IPS-18c (cell line): ENCODE data around the gene TRPC1.
"Not testable (repeated sequence)": the region's sequence is repeated elsewhere in the genome, so short reads cannot be mapped to it uniquely, and the experiment has no call there.

Source experiments
- H3K4me3 ChIP-seq: 2 replicates; pipeline ENCODE4 v1.7.0; 2013; ENCODE audit warnings: low read depth, mild to moderate bottlenecking, low read length, moderate library complexity; ENCODE audit not compliant: insufficient read depth
- H3K9me3 ChIP-seq: one replicate; pipeline ENCODE4 v1.6.1; 2013; ENCODE audit warnings: mild to moderate bottlenecking, low read length, moderate library complexity; ENCODE audit not compliant: control insufficient read depth, insufficient read depth

Gene TRPC1

GRCh38 chr3:142734834-142735233, 11.0 kb downstream of the TRPC1 start:
- Histone ChIP-seq H3K4me3 (no peak overlapping the region), H3K9me3 (no peaks in the 10 kb centered on the region)

DNA sequence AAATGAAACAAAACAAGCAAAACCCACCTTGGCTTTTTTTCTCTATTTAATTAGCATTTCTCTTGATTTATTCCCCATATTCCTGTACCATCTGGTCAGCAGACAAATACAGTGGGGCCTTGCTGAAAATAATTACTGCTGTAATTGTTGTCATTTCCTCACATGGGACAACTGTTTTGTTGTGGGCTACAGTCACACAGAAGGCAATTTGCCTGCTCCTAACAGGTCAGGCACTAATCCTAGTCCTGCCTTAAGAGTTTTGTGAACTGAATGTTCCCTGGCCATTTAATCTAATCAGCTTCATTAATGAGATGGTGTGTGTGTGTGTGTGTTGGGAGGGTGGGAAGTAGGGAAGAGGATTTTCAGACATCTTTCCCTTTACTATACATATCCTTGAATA, 11.6 kb downstream of the TRPC1 start:
- Histone ChIP-seq H3K4me3 (no peak overlapping the region), H3K9me3 (no peaks in the 10 kb centered on the region)

DNA sequence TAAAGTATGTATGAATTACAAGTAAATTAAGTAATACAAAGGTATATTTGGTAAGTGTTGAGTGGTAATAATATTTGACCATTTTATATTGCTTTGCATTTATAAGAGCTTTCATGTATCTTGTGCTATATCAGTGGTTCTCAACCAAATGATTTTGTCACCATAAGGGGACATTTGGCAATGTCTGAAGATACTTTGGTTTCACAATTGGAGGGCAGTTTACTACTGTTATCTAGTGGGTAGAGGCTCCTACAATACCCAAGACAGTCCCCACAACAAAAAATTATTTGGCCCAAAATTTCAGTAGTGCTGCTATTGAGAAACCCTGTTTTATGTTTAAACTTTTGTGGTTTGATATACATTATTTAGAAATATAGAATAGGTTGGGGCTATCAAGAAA, 14.6 kb downstream of the TRPC1 start:
- no peaks in the 10 kb centered on the region for H3K9me3 ChIP-seq
- no peak overlapping the region for H3K4me3 ChIP-seq

- H3K4me3 ChIP-seq, result no peak overlapping the region
- no peaks in the 10 kb centered on the region for H3K9me3 ChIP-seq
These were observed 22.8 kb downstream of the TRPC1 start for GRCh38 chr3:142746646-142747045.

GRCh38 chr3:142750531-142750930, 26.7 kb downstream of the TRPC1 start:
- not testable (repeated sequence) for H3K9me3 ChIP-seq, H3K4me3 ChIP-seq

DNA sequence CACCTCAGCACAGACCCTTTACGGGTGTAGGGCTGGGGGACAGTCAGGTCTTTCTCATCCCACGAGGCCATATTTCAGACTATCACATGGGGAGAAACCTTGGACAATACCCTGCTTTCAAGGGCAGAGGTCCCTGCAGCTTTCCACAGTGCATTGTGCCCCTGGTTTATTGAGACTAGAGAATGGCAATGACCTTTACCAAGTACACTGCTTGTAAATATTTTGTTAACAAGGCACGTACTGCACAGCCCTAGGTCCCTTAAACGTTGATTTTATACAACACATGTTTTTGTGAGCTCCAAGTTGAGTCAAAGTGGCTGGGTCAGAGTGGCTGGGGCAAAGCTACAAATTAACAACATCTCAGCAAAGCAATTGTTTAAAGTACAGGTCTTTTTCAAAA, 28.8 kb downstream of the TRPC1 start:
- H3K9me3 ChIP-seq, H3K4me3 ChIP-seq: not testable (repeated sequence)

DNA sequence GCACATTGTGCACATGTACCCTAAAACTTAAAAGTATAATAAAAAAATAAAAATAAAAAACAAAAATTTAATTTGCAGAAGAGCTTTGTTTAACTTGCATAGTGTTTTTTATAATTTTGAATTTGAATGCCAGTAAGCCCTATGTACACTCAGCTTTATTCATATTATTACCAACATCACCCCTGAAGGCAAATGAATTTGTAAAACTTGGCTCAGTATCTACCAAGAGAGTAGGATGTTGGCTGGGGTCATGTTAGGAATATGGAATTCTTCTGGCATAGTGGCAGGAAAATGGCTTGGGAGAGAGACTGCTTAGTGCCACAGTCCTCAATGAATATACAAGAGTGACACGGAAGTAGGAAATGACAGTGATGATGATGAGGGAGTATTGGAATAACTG, 30.7 kb downstream of the TRPC1 start:
- no peaks in the 10 kb centered on the region for H3K9me3 ChIP-seq
- no peak overlapping the region for H3K4me3 ChIP-seq

DNA sequence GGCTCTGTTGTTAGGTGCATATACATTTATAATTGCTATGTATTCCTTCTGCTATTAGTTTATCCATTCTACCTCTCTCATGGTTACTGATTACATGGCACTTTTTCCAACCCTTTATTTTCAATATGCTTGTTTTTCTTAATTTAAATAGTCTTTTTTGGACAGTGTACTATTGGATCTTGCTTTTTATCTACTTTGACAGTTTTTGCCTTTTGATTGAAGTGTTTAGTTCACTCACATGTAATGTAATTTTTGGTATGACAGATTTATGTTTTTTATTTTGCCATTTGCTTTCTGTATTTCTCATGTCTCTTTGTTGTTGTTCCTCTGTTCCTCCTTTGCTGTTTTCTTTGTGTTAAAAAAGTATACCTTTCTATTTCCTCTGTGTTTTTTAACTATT, 44.5 kb downstream of the TRPC1 start:
- Histone ChIP-seq H3K4me3 (no peak overlapping the region), H3K9me3 (no peaks in the 10 kb centered on the region)

- Histone ChIP-seq H3K4me3 (no peak overlapping the region), H3K9me3 (no peaks in the 10 kb centered on the region)
These were observed 54.1 kb downstream of the TRPC1 start for GRCh38 chr3:142777927-142778326.

- H3K9me3 ChIP-seq, result no peaks in the 10 kb centered on the region
- no peak overlapping the region for H3K4me3 ChIP-seq
These were observed 54.7 kb downstream of the TRPC1 start for GRCh38 chr3:142778541-142778940.

- Histone ChIP-seq H3K4me3 (no peak overlapping the region), H3K9me3 (no peaks in the 10 kb centered on the region)
These were observed 55.8 kb downstream of the TRPC1 start for GRCh38 chr3:142779591-142779990.

- no peaks in the 10 kb centered on the region for H3K9me3 ChIP-seq
- H3K4me3 ChIP-seq, result no peak overlapping the region
These were observed 58.8 kb downstream of the TRPC1 start for GRCh38 chr3:142782616-142783015.

- Histone ChIP-seq H3K4me3 (no peak overlapping the region), H3K9me3 (no peaks in the 10 kb centered on the region)
These were observed 60.4 kb downstream of the TRPC1 start for GRCh38 chr3:142784228-142784627.

- Histone ChIP-seq H3K9me3 (no peaks in the 10 kb centered on the region), H3K4me3 (no peak overlapping the region)
These were observed 62.2 kb downstream of the TRPC1 start for GRCh38 chr3:142785996-142786395.

GRCh38 chr3:142787719-142788118, 63.9 kb downstream of the TRPC1 start:
- H3K4me3 ChIP-seq, result no peak overlapping the region
- H3K9me3 ChIP-seq, result no peaks in the 10 kb centered on the region

DNA sequence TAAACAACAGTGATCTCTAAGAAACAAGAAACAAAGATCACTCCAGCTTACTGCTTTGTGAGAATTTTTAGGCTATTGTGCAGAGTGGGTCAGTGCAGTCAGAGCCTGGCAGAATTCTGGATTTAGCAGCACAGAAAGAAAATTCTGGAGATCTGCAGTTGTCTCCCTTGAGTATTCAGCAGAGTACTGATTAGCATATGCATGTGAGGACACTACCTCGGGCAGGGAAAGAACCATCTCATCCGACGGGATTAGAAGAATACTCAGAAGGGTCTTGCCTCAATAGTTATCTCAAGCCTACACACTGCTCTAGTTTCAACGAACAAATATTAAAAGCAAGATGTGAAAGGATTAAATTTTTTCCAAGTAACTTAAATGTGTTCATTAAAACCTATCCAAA, 70.7 kb downstream of the TRPC1 start:
- H3K4me3 ChIP-seq, result no peak overlapping the region
- no peaks in the 10 kb centered on the region for H3K9me3 ChIP-seq

GRCh38 chr3:142795332-142795731, 71.5 kb downstream of the TRPC1 start:
- Histone ChIP-seq H3K4me3 (no peak overlapping the region), H3K9me3 (no peaks in the 10 kb centered on the region)

DNA sequence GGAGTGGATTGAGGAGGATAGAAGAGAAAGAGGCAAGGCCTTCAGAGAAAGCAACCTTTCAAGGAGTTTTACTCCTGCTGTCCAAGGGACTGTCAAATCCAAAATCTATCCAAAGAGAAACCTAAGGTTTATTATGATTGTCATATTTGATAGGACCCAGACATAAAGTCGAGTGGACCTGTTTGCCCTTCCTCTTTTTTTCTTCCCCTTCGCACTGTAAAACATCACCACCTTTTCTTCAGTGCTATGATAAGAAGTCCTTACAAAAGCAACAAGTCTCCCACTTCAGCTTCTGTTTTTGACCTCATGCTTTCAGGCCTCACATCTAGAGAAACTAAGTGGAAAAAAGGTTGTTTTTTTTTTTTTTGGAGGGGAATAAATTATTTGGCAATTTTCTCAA, 73.0 kb downstream of the TRPC1 start:
- H3K4me3 ChIP-seq, result no peak overlapping the region
- no peaks in the 10 kb centered on the region for H3K9me3 ChIP-seq

GRCh38 chr3:142801746-142802145, 77.9 kb downstream of the TRPC1 start:
- Histone ChIP-seq H3K4me3 (no peak overlapping the region), H3K9me3 (no peaks in the 10 kb centered on the region)

GRCh38 chr3:142802891-142803290, 79.1 kb downstream of the TRPC1 start:
- Histone ChIP-seq H3K4me3 (no peak overlapping the region), H3K9me3 (no peaks in the 10 kb centered on the region)
